Measurements from ENCODE around the gene NMT1.

Gene NMT1

GRCh38 chr17:45060797-45061605 is at the start of gene NMT1:
TSS of gene NMT1 (plus strand) at chr17:45061317. CDS start at chr17:45061330, 13 bp downstream.
- peak; percentile 97 for DNase-seq

DNA sequence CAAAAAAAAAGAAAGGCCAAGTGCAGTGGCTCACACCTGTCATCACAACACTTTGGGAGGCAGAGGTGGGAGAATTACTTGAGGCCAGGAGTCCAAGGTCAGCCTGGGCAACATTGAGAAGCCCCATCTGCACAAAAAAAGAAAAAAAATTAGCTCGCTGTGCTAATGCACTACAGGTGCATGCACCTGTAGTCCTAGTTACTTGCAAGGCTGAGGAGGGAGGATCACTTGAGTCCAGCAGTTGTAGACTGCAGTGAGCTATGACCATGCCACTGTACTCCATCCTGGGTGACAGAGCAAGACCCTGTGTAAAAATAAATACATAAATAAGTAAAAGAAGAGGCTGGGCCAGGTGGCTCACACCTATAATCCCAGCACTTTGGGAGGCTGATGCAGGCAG is 49.4 kb upstream of the NMT1 start:
- DNase-seq: no peak

DNA sequence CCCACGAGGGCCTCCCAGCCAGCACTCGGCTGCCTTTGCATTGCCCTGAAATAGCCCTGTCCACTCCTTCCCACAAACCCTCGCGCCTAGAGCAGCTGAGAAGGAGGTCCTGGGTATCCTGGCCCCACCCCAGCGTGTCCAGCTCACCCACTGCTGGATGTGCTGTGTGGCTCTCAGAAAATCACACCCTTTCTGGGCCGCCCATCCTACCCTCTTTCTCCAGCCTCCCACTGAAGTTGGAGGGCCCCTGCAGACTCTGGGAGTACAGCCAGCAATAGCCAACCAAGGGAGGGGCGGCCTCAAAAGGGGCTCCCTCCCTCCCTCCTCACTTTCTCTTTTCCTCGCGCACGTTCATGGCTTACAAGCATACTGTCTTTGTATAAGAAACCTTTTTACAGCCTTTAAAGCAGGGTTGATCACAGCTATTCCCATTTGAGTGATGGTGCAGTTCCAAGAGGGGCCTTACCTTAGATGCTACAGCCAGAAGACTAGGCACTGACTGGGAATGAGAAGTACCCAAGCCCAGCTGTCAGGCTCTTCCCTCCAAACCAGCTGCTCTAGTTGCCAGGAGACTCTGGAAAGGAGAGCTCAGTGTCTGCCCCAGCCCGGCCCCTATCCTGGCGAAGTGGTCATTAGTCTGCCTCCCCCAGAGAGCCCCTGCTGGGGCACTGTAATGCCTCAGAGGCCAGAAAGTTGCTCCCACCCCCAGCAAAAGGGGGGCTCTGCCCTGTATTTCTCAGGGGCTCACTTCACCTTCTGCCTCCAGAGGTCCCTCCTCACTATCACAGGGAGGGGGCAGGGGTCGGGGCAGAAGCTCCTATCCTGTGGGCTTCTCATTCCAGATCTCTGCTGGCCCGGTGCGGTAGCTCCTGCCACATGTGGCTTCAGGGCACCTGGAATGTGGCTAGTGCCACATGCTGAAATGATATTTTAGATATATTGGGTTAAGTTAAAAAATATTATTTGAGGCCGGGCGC is 47.8 kb upstream of the NMT1 start:
- DNase-seq: peak; percentile 71

GRCh38 chr17:45016237-45016636 is 44.9 kb upstream of the NMT1 start:
- no peak for DNase-seq

DNA sequence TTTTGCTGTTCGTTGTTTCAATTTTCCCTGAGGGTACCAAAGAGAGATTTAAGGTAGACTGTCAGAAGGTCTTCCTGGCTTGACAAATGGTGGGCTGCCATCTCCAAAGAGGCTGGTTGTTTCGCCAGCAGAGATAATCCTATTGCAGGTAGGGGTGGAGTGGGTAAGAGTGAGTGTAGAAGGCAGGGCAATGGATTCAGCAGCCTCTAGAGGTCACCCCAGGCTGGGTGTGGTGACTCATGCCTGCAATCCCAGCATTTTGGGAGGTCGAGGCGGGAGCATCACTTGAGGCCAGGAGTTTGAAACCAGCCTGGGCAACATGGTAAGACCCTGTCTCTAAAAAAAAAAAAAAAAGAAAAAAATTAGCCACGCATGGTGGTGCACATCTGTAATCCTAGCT is 44.3 kb upstream of the NMT1 start:
- no peak for DNase-seq

DNA sequence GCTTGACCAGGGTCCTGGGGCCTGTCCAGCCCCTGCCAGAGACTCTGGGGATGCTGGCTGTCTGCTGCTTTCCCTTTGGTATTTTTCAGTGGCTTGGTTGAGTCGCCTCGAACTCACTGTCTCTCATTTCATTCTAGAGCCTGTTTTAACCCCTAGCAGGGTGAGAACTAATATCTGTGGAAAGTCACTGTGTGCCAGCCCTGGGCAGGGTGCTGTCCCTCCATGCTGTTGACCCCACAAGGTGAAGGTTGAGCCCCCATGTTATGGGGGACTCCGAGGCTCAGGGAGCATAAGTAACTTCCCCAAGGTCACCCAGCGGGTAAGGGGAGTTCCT is 42.6 kb upstream of the NMT1 start:
- no peak for DNase-seq

DNA sequence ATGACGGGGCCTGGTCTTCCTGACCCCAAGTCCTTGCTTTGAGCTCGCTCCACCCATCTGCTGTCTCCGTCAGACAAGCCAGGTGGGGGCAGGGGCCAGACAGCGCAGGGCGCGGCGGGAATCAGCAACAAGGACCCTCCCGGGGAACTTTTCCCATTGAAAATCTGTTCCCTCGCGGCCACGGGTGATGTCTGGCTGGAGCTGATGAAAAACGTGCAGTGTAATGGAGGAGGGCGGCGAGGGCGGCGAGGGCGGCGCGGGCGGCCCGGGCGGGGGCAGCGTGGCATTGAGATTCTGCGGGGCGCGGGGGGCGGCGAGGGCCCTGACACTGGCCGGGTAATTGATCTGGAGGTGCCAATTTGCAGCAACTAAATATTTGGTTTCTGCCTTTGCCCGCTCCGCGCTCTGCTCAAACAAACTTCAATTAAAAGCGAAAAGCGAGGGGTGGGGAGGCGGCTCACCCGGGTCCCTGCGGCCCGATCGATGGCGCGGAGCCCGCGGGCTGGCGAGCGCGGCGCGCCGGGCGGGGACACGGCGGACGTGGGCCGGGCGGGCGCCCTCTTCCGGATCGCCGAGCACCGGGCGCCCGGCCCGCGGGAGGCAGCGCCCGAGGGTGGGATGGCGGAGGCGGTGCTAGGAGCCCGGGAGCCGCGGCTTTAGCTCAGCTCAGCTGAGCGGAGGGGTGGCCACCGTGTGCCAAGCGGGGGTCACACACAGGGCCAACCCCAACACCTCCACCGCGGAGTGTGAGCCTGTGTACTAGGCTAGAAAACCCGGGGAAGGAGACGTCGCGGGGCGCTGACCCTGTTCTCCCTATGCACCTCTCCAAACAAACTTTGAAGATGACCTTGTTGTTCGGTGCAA is 42.0 kb upstream of the NMT1 start:
- peak; percentile 53 for DNase-seq

DNA sequence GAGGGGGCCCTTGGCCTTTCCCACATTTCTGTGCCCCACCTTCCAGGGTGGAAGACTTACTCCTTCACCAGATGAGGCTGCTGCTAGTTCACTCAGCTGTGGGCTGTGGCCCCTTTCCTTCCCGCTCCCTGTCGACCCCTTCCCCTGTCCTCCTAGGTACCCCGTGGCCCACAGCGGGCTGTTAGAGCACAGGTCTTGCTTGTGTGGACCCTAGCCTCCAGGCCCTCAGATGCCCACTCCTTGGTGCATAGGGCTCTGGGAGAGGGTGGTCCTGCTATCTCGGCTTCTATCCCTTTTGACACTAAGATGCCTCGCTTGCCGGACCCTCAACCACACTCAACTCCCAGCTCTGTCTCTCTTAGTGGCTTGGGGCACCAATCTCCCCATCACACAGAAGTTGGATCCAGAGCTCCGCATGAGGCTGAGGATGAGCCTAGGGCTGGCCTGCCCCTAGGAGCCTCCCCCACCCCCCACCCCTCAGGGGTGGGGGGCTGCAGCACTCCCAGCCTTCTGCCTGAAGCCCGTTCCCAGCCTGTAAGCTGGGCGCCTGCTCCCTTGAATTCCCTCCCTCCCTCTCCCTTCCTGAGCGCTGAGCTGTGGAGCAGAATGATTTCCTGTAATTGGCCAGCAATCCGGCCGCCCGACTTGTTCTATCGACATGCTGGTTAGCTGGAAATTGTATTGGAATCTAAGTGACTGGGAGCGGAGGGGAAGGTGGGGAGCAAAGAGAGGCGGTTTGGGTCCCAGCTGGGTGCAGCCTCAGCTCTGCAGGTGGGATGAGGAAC is 40.6 kb upstream of the NMT1 start:
- peak; percentile 41 for DNase-seq

GRCh38 chr17:45021607-45022287 is 39.4 kb upstream of the NMT1 start:
- peak; percentile 53 for DNase-seq

DNA sequence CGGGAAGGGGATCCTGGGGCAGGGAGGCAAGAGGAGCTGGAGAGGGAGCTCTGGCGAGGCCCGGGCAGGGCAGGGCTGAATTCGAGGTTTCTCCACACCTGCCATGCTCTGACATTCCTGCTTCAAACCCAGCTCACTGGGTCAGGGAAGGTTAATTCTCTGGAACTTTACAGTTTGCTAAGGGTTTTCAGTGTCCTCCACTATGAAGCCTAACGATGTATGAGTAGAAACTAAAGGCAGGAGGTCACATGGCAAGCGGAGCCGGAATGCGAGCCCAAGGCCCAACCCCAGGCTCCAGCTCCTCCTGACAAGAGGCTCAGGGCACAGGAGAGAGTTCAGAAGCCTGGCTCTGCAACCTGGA is 38.8 kb upstream of the NMT1 start:
- no peak for DNase-seq

DNA sequence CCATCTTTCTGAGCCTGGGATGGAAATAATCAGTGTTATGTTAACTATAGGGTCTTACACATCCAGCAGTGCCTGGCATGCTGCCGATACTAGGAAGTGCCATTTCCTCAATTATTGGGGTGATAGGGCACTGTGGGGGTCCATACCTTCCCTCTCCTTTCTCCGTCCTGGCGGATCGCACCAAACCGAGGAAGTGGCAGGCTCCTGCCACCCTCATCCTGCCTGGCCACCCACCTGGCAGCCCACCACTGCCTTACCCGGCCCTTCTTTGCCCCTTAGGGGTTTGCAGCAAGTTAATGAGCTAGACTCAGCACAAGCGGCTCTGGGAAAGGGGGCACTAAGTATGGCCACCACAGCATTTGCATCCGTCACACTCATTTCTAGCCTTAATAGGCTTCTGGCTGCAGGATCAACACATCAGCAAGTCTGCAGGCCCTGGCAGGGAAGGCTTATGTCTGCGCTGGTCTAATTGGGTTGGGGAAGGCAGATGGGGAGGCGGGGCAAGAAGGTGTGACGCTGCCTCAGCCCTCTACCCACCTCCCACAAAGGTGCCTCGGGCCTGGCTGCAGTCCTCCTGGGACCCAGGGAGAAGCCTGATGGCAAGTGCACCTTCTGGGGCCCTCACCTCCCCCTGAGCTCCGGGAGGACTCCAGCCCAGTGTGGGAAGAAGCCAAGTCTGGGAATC is 38.3 kb upstream of the NMT1 start:
- DNase-seq: no peak

GRCh38 chr17:45029096-45029495 is 32.0 kb upstream of the NMT1 start:
- no peak for DNase-seq

DNA sequence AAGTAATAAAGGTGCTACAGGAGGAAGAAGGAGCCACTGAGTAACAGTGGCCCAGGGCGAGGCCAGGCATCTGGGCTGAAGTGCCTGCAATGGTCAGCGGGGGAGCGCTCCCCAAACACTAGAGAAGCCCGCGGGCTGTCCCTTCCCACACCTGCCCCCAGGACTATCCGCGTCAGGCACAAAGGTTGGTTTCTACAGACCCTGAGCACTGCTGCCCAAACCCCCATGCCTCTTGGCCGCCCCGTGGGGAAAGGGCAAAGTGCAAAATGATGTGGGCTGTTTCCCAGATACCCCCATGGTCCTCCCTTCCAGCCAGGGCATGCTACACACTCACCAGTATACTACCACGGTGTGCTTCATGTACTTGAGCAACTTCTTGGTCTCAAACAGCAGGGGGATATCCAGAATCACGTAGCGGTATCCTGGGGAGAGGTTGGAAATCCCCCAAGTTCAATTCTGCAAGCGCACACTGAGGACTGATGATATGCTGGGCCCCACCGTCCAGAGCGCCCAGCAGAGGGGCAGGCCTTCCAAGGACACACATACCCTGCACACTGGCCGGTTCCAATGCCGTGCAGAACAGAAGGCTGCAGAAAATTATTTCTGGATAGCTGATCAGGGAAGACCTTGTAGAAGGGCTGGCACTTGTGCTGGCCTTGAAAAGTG is 31.2 kb upstream of the NMT1 start:
- DNase-seq: no peak

GRCh38 chr17:45030733-45031132 is 30.4 kb upstream of the NMT1 start:
- no peak for DNase-seq

DNA sequence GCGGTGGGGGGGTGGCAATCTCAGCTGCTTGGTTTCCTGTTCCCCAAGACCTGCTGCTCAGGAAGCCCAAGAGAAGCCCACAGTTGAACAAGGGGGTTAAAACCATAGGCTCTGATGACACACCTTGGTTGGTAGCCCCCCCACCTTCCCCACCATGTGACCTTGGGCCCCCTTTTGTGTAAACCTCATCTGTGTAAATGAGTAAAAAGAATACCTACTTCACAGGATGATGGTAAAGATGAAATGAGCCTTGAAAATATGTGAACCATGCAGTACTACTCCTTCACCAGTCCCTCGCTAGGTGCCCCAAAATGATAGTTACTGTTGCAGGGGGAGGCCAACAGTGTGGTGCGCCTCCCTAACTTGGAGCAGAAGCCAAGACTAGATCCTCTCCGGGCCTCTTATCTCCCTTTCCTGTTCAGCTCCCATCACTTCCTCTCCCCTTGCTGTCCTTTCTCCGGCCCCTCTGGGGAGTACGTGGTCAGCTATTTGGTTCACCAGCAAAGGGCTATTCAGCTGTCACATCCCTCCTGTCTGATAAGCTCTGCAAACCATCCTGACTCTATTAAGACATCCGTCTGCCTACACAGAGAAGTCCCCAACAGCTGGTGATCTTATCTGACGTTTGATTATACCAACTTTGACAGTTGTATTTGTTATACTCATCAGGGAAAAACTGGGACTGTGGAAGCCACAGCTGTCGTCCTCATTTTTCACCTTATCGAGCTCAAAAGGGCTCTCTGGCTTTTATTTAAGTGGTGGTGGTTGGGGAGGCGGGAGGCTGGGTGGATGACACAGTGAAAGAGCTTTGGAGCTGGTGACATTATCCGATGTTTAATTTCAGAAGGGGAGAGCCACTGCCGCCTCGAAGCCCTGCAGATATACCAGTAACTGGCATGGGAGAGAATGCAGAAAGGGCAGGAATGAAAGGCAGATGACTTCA is 29.6 kb upstream of the NMT1 start:
- DNase-seq: no peak

- DNase-seq: no peak
Measured at GRCh38 chr17:45032174-45032541, 29.0 kb upstream of the NMT1 start.

- DNase-seq: no peak
Measured at GRCh38 chr17:45034599-45034998, 26.5 kb upstream of the NMT1 start.

DNA sequence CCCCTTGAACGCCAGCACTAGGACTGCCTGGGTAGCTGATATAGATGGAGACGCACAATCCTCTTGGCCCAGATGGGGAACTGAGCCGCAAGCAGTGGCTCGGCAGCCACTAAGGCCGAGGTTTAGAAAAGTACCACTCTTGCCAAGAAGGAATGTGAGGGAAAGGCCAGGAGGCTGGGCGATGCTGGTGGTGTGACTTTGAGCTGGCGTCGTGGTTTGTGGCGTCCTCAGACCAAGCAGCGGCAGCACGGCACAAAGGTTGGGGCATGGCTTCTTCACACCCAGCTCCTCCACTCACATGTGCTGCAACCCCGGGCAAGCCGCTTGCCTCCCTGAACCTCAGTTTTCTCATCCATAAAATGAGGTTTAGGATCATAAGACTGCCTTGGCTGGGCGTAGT is 25.3 kb upstream of the NMT1 start:
- no peak for DNase-seq

DNA sequence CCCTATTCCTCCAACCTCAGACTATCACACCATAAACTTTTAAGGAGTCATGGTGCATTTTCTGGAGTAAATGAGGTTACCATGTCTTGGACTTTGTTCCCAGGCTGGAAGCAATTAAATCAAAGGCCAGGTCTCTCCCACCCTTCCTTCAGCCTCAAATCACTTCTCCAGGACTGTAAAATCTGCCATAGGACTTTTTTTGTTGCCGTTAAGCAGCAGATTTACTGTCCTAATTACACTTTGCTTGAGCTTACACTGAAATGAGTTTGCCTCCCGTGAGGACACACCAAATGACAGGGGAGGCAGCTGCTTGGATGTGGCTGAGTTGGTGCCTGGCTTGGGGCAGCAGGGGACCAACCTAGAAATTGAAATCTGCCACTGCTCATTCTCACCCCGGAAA is 24.4 kb upstream of the NMT1 start:
- DNase-seq: no peak
